GM21786 (cell line): ENCODE data around the gene TRIM10.
"Not testable (repeated sequence)": the region's sequence is repeated elsewhere in the genome, so short reads cannot be mapped to it uniquely, and the experiment has no call there.

Source experiments
- ATAC-seq: cut with Tn5 transposase; IDR thresholded peaks from one replicate; pipeline ENCODE4 v1.9.1; 2021; ENCODE audit not compliant: unreplicated experiment

The TRIM10 gene

GRCh38 chr6:30172681-30173080, 11.7 kb upstream of the TRIM10 start:
- no peak for ATAC-seq

- no peak for ATAC-seq
These were observed 10.9 kb upstream of the TRIM10 start for GRCh38 chr6:30171677-30172471.

- no peak for ATAC-seq
These were observed 8.9 kb upstream of the TRIM10 start for GRCh38 chr6:30169658-30170614.

- ATAC-seq = no peak
These were observed 7.7 kb upstream of the TRIM10 start for GRCh38 chr6:30168741-30169140.

GRCh38 chr6:30167101-30167500, 6.1 kb upstream of the TRIM10 start:
- ATAC-seq = no peak

GRCh38 chr6:30165238-30165637, 4.2 kb upstream of the TRIM10 start:
- ATAC-seq = not testable (repeated sequence)

- no peak for ATAC-seq
These were observed 3.7 kb upstream of the TRIM10 start for GRCh38 chr6:30164714-30165113.

GRCh38 chr6:30163918-30164654, 3.1 kb upstream of the TRIM10 start:
- ATAC-seq = no peak

- no peak for ATAC-seq
These were observed 2.3 kb upstream of the TRIM10 start, which contains the start of gene TRIM15 for GRCh38 chr6:30163090-30163917. Gene TRIM15, plus strand, starts transcription at chr6:30163546. Its CDS starts 139 bp downstream, at chr6:30163685.

GRCh38 chr6:30162265-30163089, 1.5 kb upstream of the TRIM10 start:
- ATAC-seq = no peak

GRCh38 chr6:30160008-30160784, 815 bp downstream of the TRIM10 start:
- no peak for ATAC-seq

- ATAC-seq = no peak
These were observed 2.5 kb downstream of the TRIM10 start for GRCh38 chr6:30158475-30159040.

- ATAC-seq = no peak
These were observed 3.0 kb downstream of the TRIM10 start for GRCh38 chr6:30157999-30158398.

GRCh38 chr6:30157581-30157980, 3.4 kb downstream of the TRIM10 start:
- ATAC-seq = no peak

- ATAC-seq = no peak
These were observed 4.2 kb downstream of the TRIM10 start for GRCh38 chr6:30156774-30157173.

GRCh38 chr6:30156262-30156599, 4.8 kb downstream of the TRIM10 start:
- no peak for ATAC-seq

GRCh38 chr6:30155520-30156261, 5.3 kb downstream of the TRIM10 start:
- no peak for ATAC-seq
